ENCODE data around the gene TDRD12.

The TDRD12 gene

GRCh38 chr19:32868206-32868950 lies 148.8 kb downstream of the TDRD12 start:
- ATAC-seq = no peak
- no peak for DNase-seq

GRCh38 chr19:32869369-32869965 lies 149.9 kb downstream of the TDRD12 start, which contains the start of gene SLC7A9:
Gene SLC7A9 (minus strand): TSS chr19:32869767. CDS start chr19:32868534, 1,233 bp downstream.
- no peak for DNase-seq
- ATAC-seq = no peak

GRCh38 chr19:32869966-32870573 lies 150.5 kb downstream of the TDRD12 start:
- no peak for ATAC-seq
- DNase-seq = no peak

- DNase-seq (no peak), ATAC-seq (no peak)
Measured at GRCh38 chr19:32870981-32871451, 151.4 kb downstream of the TDRD12 start.

GRCh38 chr19:32872391-32872790 lies 152.8 kb downstream of the TDRD12 start:
- ATAC-seq (no peak), DNase-seq (no peak)

GRCh38 chr19:32873247-32873959 lies 153.8 kb downstream of the TDRD12 start:
- no peak for ATAC-seq
- no peak for DNase-seq

GRCh38 chr19:32874605-32875004 lies 155.0 kb downstream of the TDRD12 start:
- DNase-seq = no peak
- no peak for ATAC-seq

GRCh38 chr19:32875428-32875827 lies 155.9 kb downstream of the TDRD12 start:
- no peak for DNase-seq
- no peak for ATAC-seq

GRCh38 chr19:32876236-32876918 lies 156.8 kb downstream of the TDRD12 start:
- ATAC-seq (no peak), DNase-seq (no peak)

GRCh38 chr19:32876919-32877285 lies 157.3 kb downstream of the TDRD12 start:
- ATAC-seq (no peak), DNase-seq (no peak)
